NCI-H1417 treated with DMSO at 0.1 percent for 48 hours (cell line): Measurements from ENCODE around the gene CRNKL1.
A peak's percentile ranks its signal among the peaks of the same experiment; 100 is the strongest.
"Not testable (repeated sequence)": the region's sequence is repeated elsewhere in the genome, so short reads cannot be mapped to it uniquely, and the experiment has no call there.

Source experiments
- DNase-seq: peaks from one replicate; lab custom pipeline; 2025; lab: John Stamatoyannopoulos, UW

Gene CRNKL1

GRCh38 chr20:20010639-20011500, 41.4 kb downstream of the CRNKL1 start:
- peak; percentile 73 for DNase-seq

DNA sequence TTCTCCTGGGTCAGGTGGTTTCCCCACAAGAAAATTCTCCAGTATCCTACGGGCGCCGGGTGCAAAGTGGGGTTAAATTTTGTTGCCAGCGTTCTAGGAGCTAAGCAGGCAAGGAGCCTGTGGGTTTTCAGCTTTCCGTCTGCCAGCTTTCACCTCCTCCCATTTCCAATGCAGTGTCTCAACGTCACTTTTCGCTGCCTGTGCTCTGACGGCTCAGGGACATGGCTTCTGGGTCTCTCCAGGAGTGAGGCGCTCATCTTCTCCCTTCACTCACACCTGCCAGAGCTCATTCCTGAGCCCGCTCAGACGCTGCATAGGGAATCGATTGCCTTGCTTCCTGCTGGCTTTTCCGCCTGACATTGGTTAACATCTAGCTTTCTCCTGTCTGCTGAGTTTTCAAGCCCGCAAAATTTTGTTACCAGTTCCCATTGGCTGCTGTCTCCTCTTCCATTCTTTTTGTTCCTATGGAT, 42.4 kb downstream of the CRNKL1 start:
- peak; percentile 24 for DNase-seq

- no peak for DNase-seq
Measured at GRCh38 chr20:20005342-20005741, 46.9 kb downstream of the CRNKL1 start.

DNA sequence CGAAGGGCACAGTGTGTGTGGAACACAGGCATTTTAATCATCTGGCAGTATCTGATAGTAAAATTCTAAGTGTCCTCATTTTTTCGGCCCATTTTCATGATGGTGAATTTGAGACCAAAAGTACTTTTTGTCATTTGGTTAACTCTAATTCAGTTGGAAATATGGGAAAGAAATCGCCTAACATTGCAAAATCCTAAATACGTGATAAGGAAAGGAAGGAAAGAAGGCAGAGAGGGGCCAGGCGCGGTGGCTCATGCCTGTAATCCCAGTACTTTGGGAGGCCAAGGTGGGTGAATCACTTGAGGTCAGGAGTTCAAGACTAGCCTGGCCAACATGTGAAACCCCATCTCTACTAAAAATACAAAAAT, 48.3 kb downstream of the CRNKL1 start:
- not testable (repeated sequence) for DNase-seq

GRCh38 chr20:20003031-20003954, 49.0 kb downstream of the CRNKL1 start:
- no peak for DNase-seq

DNA sequence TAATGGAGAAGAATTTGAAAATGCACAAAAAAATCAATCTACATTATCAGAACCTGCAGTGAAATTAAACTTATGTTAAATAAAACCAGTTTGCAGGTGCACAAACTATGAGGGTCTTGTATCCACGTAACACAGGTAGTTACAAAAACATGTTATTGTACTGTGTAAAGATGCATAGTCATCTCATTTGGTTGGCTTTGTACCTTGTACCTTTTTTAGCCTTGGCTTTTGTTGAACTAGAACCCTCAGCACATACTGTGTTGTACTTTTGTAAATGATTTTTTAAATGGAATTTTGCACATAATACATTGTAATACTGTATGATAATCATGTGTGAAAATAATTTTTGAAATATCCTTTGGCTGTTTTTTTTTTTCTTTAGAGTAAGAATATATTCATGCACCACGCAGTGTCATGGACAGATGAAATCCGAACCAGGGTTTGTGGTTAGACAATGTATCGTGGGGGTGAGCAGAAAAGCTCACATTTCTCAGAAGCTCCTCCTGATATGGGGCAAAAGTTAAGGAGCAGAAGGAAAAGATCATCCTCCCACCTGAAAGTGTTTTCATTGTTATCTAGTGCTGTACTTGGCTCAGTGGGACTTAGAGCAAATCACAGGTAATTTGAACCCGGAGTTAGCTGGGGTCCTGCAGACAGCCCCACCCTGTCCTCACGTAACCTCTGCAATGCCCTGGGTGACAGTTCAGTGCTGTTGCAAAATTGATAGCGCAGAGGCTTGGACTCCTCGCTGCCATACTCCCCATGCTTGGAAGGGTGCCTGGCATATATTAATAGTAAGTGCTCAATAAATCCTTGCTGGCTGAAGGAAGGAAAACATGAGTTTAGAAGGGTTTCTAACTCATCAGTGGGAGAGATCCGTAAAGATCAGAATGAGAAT, 49.9 kb downstream of the CRNKL1 start:
- no peak for DNase-seq

GRCh38 chr20:20000211-20000968, 51.9 kb downstream of the CRNKL1 start:
- no peak for DNase-seq

- DNase-seq: no peak
Measured at GRCh38 chr20:19998990-19999705, 53.1 kb downstream of the CRNKL1 start.

GRCh38 chr20:19996917-19997316, 55.3 kb downstream of the CRNKL1 start:
- DNase-seq: no peak

DNA sequence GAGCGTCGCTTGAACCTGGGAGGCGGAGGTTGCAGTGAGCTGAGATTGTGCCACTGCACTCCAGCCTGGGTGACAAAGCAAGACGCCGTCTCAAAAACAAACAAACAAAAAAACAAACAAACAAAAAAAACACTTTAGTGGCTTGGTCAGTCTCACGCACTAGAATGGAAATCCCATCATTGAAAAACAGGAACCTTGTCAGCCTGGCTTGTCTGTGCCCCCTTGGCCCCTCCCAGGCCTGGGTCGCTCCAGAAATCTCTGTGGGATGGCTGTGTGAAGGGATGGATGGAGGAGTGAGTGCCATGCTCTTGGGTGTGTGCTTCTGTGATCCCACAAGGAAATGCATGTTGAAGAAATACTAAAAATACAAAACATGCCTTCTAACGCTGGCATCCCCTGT, 56.0 kb downstream of the CRNKL1 start:
- no peak for DNase-seq

- peak; percentile 67 for DNase-seq
Measured at GRCh38 chr20:19995220-19995863, 56.9 kb downstream of the CRNKL1 start.

GRCh38 chr20:19993958-19994669, 58.2 kb downstream of the CRNKL1 start:
- DNase-seq: no peak

- DNase-seq: no peak
Measured at GRCh38 chr20:19992996-19993908, 59.0 kb downstream of the CRNKL1 start.

DNA sequence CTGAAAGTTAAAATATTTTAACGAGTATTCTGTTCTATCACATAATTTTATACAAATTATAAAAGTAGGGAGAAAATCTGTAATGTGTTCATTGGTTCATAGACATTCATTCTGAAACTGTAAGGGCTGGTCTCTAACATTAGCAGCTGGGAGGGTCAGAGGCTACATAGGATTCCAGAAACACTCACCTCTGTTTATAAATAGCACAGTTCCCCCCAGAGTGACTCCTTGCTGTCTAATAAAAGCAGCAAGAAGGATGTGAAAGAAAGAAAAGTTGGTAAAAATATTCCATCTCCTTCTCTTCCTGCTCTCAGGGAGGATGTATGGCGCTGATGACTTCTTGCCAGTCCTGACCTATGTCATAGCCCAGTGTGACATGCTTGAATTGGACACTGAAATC, 60.4 kb downstream of the CRNKL1 start:
- DNase-seq: no peak

GRCh38 chr20:19991308-19991707, 61.0 kb downstream of the CRNKL1 start:
- DNase-seq: no peak

- DNase-seq: no peak
Measured at GRCh38 chr20:19990850-19991249, 61.4 kb downstream of the CRNKL1 start.

DNA sequence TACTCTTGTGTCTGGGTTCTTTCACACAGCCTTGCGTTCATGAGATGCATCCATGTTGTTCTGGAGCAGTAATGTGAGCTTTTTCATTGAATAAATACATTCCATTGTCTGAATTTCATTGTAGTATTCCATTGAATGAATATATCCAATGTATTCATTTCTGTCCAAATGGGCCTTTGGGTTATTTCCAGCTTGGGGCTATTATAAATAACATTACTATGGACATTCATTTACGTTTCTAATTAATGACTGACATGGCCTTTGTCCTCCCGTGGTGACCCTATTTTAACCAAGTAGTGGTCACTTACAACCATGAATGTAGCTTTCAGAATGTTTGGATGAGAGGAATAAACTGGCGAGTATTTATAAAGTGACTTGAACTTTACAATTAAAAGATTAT, 65.2 kb downstream of the CRNKL1 start:
- DNase-seq: no peak

GRCh38 chr20:19986419-19986818, 65.8 kb downstream of the CRNKL1 start:
- no peak for DNase-seq
